Calu3 (cell line): ENCODE measurements around the gene CDYL. TPM values are rescaled to one million over a fixed set of nuclear protein-coding genes. Genes with fewer than 3 reads are reported as not detected.

Source experiments
- BruUV-seq: library from RNA; stranded (reverse); fragments of 400-500 nt; replicated peaks from 2 replicates; lab custom pipeline; 2021; lab: Mats Ljungman, UMichigan
- CTCF ChIA-PET: fragments of 300-600 bp; sonication (Branson Sonifier 250); formaldehyde crosslinking; loops from one replicate; lab custom pipeline; 2022; ENCODE audit warnings: antibody characterized with exemption; lab: Charles Lee
- DNase-seq: peaks from one replicate; pipeline ENCODE4 v3.0.0; 2022
- H3K27ac Mint-ChIP-seq: one replicate; pipeline ENCODE4 v1.8.0; 2022; ENCODE audit warnings: mixed read lengths; ENCODE audit not compliant: unreplicated experiment
- H3K27me3 Mint-ChIP-seq: one replicate; pipeline ENCODE4 v1.8.0; 2022; ENCODE audit warnings: mixed read lengths; ENCODE audit not compliant: unreplicated experiment
- H3K36me3 Mint-ChIP-seq: one replicate; pipeline ENCODE4 v1.8.0; 2022; ENCODE audit warnings: mild to moderate bottlenecking, moderate library complexity, mixed read lengths; ENCODE audit not compliant: insufficient read depth, unreplicated experiment
- H3K4me1 Mint-ChIP-seq: one replicate; pipeline ENCODE4 v1.8.0; 2022; ENCODE audit warnings: mild to moderate bottlenecking, low read depth, mixed read lengths; ENCODE audit not compliant: unreplicated experiment
- H3K4me3 Mint-ChIP-seq: one replicate; pipeline ENCODE4 v1.8.0; 2022; ENCODE audit warnings: mild to moderate bottlenecking, low read depth, moderate library complexity, mixed read lengths; ENCODE audit not compliant: unreplicated experiment
- H3K9me3 Mint-ChIP-seq: one replicate; pipeline ENCODE4 v1.8.0; 2022; ENCODE audit warnings: low read depth, mixed read lengths; ENCODE audit not compliant: unreplicated experiment
- CTCF ChIP-seq: fragments of 200-600 bp; IDR thresholded peaks from one replicate; pipeline ENCODE4 v1.8.0; 2022; ENCODE audit warnings: antibody characterized with exemption; ENCODE audit not compliant: unreplicated experiment
- intact Hi-C: fragments of 100-400 bp; cut with micrococcal nuclease; formaldehyde crosslinking; loops from one replicate; pipeline ENCODE4 v1.10.0; 2022; ENCODE audit not compliant: unreplicated experiment
- total RNA-seq: library from RNA; stranded (reverse); gene quantifications from 2 replicates; pipeline ENCODE4 v1.2.3, GENCODE V29; 2022

The CDYL gene
- total RNA-seq, 1 experiment from 2014 or later = 48.9 TPM

- Mint-ChIP-seq H3K36me3 (peaks cover 5% of the 10 kb centered on the region), H3K27ac (no peak overlapping the region), H3K27me3 (no peaks in the 10 kb centered on the region), H3K4me3 (no peak overlapping the region), H3K4me1 (no peaks in the 10 kb centered on the region), H3K9me3 (no peaks in the 10 kb centered on the region)
- no peak for DNase-seq
- intact Hi-C loops = no loop called here
- CTCF ChIA-PET = no interaction called here
- TF ChIP-seq CTCF = no peak
- BruUV-seq = no TSS peak
Observed at GRCh38 chr6:4890627-4891026, 114.4 kb downstream of the CDYL start.

GRCh38 chr6:4891141-4891540 lies 114.9 kb downstream of the CDYL start:
- Mint-ChIP-seq H3K27me3 (no peaks in the 10 kb centered on the region), H3K36me3 (peaks cover 7% of the 10 kb centered on the region), H3K4me3 (no peak overlapping the region), H3K27ac (no peak overlapping the region), H3K4me1 (no peaks in the 10 kb centered on the region), H3K9me3 (no peaks in the 10 kb centered on the region)
- no peak for DNase-seq
- CTCF ChIA-PET = no interaction called here
- TF ChIP-seq CTCF = no peak
- BruUV-seq = no TSS peak
- intact Hi-C loops = no loop called here

DNA sequence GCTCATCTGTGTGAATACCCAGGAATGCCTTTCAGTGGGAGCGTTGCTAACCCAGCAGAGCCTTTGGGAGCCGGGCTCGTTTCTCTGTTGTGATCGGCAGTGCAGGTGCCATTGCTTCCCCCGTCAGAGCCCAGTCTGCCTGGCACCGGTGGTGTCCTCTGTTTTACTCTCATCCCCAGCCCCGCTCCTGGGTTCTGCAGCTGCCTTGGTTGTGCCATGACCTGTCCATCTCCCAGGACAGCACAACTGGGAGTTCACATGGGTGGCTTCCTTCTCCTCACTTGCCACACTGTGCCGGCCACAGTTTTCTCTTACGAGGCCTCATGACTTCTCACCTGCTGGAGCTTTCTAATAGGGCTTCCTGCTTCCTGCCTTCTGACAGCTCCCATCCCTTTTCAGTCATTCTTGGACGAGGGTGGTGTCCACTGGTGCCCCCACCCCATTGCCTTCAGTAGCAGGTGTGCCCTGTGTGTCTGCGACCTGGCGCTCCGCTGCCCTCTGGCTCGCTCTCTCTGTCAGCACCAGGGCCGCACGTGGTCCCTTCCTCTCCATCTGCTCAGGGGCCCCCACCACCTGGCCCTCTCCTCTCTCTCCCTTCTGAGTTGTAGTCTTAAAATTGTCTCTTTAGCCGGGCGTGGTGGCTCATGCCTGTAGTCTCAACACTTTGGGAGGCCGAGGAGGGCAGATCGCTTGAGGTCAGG lies 116.7 kb downstream of the CDYL start:
- no peak overlapping the region for H3K4me3 Mint-ChIP-seq
- H3K4me1 Mint-ChIP-seq = no peaks in the 10 kb centered on the region
- DNase-seq = no peak
- CTCF ChIA-PET = no interaction called here
- no peak for TF ChIP-seq CTCF
- BruUV-seq = no TSS peak
- no peak overlapping the region for H3K27ac Mint-ChIP-seq
- peaks cover 9% of the 10 kb centered on the region for H3K36me3 Mint-ChIP-seq
- H3K9me3 Mint-ChIP-seq = no peaks in the 10 kb centered on the region
- intact Hi-C loops = no loop called here
- H3K27me3 Mint-ChIP-seq = no peaks in the 10 kb centered on the region

DNA sequence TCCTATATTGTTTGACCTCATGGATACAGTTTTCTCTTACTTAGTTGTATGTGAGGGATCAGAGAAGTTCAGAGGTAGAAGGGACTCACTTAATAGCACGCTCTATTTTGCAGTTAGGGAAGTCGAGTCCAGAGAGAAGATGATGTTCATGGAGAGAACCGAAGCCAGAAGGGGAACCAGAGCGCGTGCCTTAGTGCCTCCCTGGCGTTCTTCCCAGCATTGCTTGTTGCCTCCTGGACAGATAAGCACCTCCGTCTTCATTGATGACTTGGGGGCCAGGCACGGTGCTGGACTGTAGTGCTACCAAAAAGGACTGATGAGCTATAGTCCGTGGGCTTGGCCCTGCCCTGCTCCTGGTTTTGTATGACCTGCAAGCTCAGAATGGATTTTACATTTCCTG lies 117.8 kb downstream of the CDYL start:
- no TSS peak for BruUV-seq
- CTCF ChIA-PET = no interaction called here
- no peaks in the 10 kb centered on the region for H3K9me3 Mint-ChIP-seq
- H3K27me3 Mint-ChIP-seq = no peaks in the 10 kb centered on the region
- DNase-seq = no peak
- no peak for TF ChIP-seq CTCF
- H3K4me3 Mint-ChIP-seq = no peak overlapping the region
- no peaks in the 10 kb centered on the region for H3K4me1 Mint-ChIP-seq
- H3K27ac Mint-ChIP-seq = no peak overlapping the region
- H3K36me3 Mint-ChIP-seq = peaks cover 9% of the 10 kb centered on the region
- intact Hi-C loops = no loop called here
